GM12878 (cell line): ENCODE results near the gene MAN2C1. TPM values are rescaled to one million over a fixed set of nuclear protein-coding genes. Genes with fewer than 3 reads are reported as not detected.

ENCODE experiments used
- ATAC-seq: fragments of 200-7000 bp; cut with Tn5 transposase; 3 replicates; pipeline ENCODE4 v1.9.1; 2020; ENCODE audit warnings: mild to moderate bottlenecking, moderate library complexity
- BruUV-seq: library from RNA; stranded (reverse); fragments of 400-500 nt; replicated peaks from 2 replicates; lab custom pipeline; 2021; lab: Mats Ljungman, UMichigan
- CTCF ChIA-PET: fragments of 300-600 bp; sonication (Branson Sonifier 250); formaldehyde crosslinking; extraction: SDS; loops from one replicate; lab custom pipeline; 2021; ENCODE audit warnings: inconsistent platforms; lab: Yijun Ruan, JAX
- POLR2A ChIA-PET: fragments of 350-600 bp; formaldehyde crosslinking; extraction: SDS; loops from one replicate; lab custom pipeline; 2021; ENCODE audit warnings: inconsistent platforms; lab: Charles Lee
- RAD21 ChIA-PET: fragments of 300-600 bp; sonication (Branson Sonifier 250); formaldehyde crosslinking; loops from one replicate; lab custom pipeline; 2023; ENCODE audit warnings: antibody characterized with exemption; ENCODE audit not compliant: unreplicated experiment; lab: Charles Lee
- SMC1A ChIA-PET: fragments of 300-600 bp; sonication (Branson Sonifier 250); formaldehyde crosslinking; loops from one replicate; lab custom pipeline; 2023; ENCODE audit not compliant: unreplicated experiment, uncharacterized antibody; lab: Charles Lee
- DNase-seq: peaks from one replicate; pipeline ENCODE4 v3.0.0-alpha.2; 2011; ENCODE audit warnings: low read depth, low spot score
- FAIRE-seq: peaks from 3 replicates; lab custom pipeline; 2011; peaks lifted over from hg19 to GRCh38; lab: Jason Lieb, UNC
- H2AFZ ChIP-seq: 2 replicates; pipeline ENCODE4 v1.6.0; 2011; ENCODE audit warnings: low read depth, low read length, control low read depth; ENCODE audit not compliant: control insufficient read depth
- H3K27ac ChIP-seq: 2 replicates; pipeline ENCODE4 v1.5.1; 2011; ENCODE audit warnings: control low read depth; ENCODE audit not compliant: control insufficient read depth, insufficient read depth
- H3K27me3 ChIP-seq, 2 experiments: replicated peaks in 1 of 2; 2 replicates each; pipeline versions ENCODE4 v1.6.0 to v1.6.1; 2011; ENCODE audit warnings: low read length in 1 of 2; ENCODE audit not compliant: control insufficient read depth in 2 of 2, insufficient read depth in 2 of 2
- H3K36me3 ChIP-seq, 2 experiments: 2 replicates each; pipeline ENCODE4 v1.5.1; 2011; ENCODE audit warnings: low read length in 1 of 2; ENCODE audit not compliant: control insufficient read depth in 2 of 2, insufficient read depth in 2 of 2
- H3K4me1 ChIP-seq: 2 replicates; pipeline ENCODE4 v1.6.1; 2011; ENCODE audit warnings: mild to moderate bottlenecking, low read length, moderate library complexity, mixed read lengths; ENCODE audit not compliant: control insufficient read depth, insufficient read depth
- H3K4me2 ChIP-seq: 2 replicates; pipeline ENCODE4 v1.6.0; 2011; ENCODE audit warnings: control low read depth; ENCODE audit not compliant: control insufficient read depth, insufficient read depth
- H3K4me3 ChIP-seq: fragments of 200-600 bp; sonication (generic); 2 replicates; pipeline ENCODE4 v1.5.1; 2016
- H3K79me2 ChIP-seq: 2 replicates; pipeline ENCODE4 v1.6.0; 2011; ENCODE audit warnings: low read length; ENCODE audit not compliant: control insufficient read depth, insufficient read depth
- H3K9ac ChIP-seq: 2 replicates; pipeline ENCODE4 v1.8.0; 2011; ENCODE audit warnings: low read length, control low read depth, mixed read lengths; ENCODE audit not compliant: control insufficient read depth, insufficient read depth
- H3K9me3 ChIP-seq: replicated peaks from 3 replicates; pipeline ENCODE4 v1.5.1; 2011; ENCODE audit warnings: mild to moderate bottlenecking, low read length; ENCODE audit not compliant: control insufficient read depth, insufficient read depth
- H4K20me1 ChIP-seq: 2 replicates; pipeline ENCODE4 v1.6.0; 2011; ENCODE audit not compliant: control insufficient read depth, insufficient read depth
- CBFB ChIP-seq: IDR thresholded peaks from 2 replicates; pipeline ENCODE4 v1.6.1; 2016; ENCODE audit warnings: antibody characterized with exemption, low read depth
- EED ChIP-seq: sonication (generic); IDR thresholded peaks from 2 replicates; pipeline ENCODE4 v1.6.1; 2016; ENCODE audit warnings: antibody characterized with exemption, low read depth
- HDAC2 ChIP-seq: fragments of 200-600 bp; sonication (generic); IDR thresholded peaks from 2 replicates; pipeline ENCODE4 v1.6.1; 2017
- MXI1 ChIP-seq: fragments of 150-350 bp; IDR thresholded peaks from 2 replicates; pipeline ENCODE4 v1.6.1; 2011; ENCODE audit warnings: low read depth, mild to moderate bottlenecking, inconsistent platforms, low read length, improper control_type of control experiment
- POU2F2 ChIP-seq: IDR thresholded peaks from 3 replicates; pipeline ENCODE4 v1.6.1; 2011; ENCODE audit warnings: low read depth, mild to moderate bottlenecking, low read length, borderline replicate concordance
- RBBP5 ChIP-seq: fragments of 200-600 bp; sonication (generic); conservative IDR thresholded peaks from 2 replicates; pipeline ENCODE4 v1.6.1; 2016
- ZBED1 ChIP-seq: IDR thresholded peaks from 2 replicates; pipeline ENCODE4 v1.6.1; 2016; ENCODE audit warnings: borderline replicate concordance
- WGBS: methylation state at CpG from one replicate; pipeline ENCODE4 v1.1.6; 2016; ENCODE audit warnings: low lambda C conversion rate; ENCODE audit not compliant: insufficient replicate concordance, insufficient coverage; ENCODE audit errors: missing lambda C conversion rate; 5-methylcytosine and 5-hydroxymethylcytosine counted together
- in situ Hi-C: fragments of 300-500 bp; cut with MboI; formaldehyde crosslinking; loops from 9 replicates; pipeline ENCODE4 v1.14.3; 2018; ENCODE audit warnings: mixed read lengths
- intact Hi-C: fragments of 100-400 bp; cut with micrococcal nuclease; formaldehyde crosslinking; loops from one replicate; pipeline ENCODE4 v1.14.2; 2022; ENCODE audit not compliant: unreplicated experiment
- polyA plus RNA-seq, 11 experiments: library from polyadenylated mRNA; depleted of rRNA in 4 of 11; unstranded in 6 of 11; stranded (reverse) in 5 of 11; fragments of >200 nt; fragmentation: Nextera tagmentation in 4 of 11; fragmentation: Illumina TruSeq in 1 of 11; extraction: Ambion mirVana in 4 of 11; extraction: Trizol in 1 of 11; gene quantifications; 1 replicate in 1 of 11; 2 replicates in 10 of 11; pipeline versions ENCODE4 v1.2.1 to v1.2.3, GENCODE V29; 2011 to 2016; ENCODE audit warnings: inconsistent platforms in 2 of 11, missing spikeins in 2 of 11, low read depth in 1 of 11
- total RNA-seq, 4 experiments: library from RNA; depleted of rRNA in 3 of 4; stranded (reverse); fragments of >200 nt in 3 of 4; fragmentation: Illumina TruSeq in 1 of 4; extraction: Trizol in 1 of 4; gene quantifications; 2 replicates each; pipeline versions ENCODE4 v1.2.1 to v1.2.3, GENCODE V29; 2013 to 2021

The MAN2C1 gene
- total and polyA plus RNA-seq, 10 of the 15 experiments (the other 5 are each of a cell fraction or from before 2014, with no cell fraction given): 1.4 to 111 (median 42.2) TPM

GRCh38 chr15:75371486-75371885 lies 3.1 kb upstream of the MAN2C1 start:
- POLR2A ChIA-PET: interaction anchor here (0.7 to 1.6 kb wide), 3 partner anchors 9 to 80 kb away, joined by 3 to 7 read pairs (median 3); partner anchors contain the start of gene SIN3A
- TF ChIP-seq HDAC2: no peak
- no peak for TF ChIP-seq CBFB
- TF ChIP-seq ZBED1: no peak
- TF ChIP-seq POU2F2: no peak
- TF ChIP-seq MXI1: no peak
- no peak for TF ChIP-seq RBBP5
- TF ChIP-seq EED: no peak
- Histone ChIP-seq H3K27me3 (no peaks in the 10 kb centered on the region), H3K27ac (no peak overlapping the region), H3K4me3 (no peak overlapping the region), H3K79me2 (peaks cover 8% of the 10 kb centered on the region), H3K36me3 (peaks cover 11 to 32% of the 10 kb centered on the region in 2 experiments), H3K9ac (no peak overlapping the region), H2AFZ (no peak overlapping the region), H3K4me2 (no peak overlapping the region), H4K20me1 (no peaks in the 10 kb centered on the region), H3K4me1 (peaks cover 6% of the 10 kb centered on the region), H3K9me3 (no peaks in the 10 kb centered on the region)
- RAD21 ChIA-PET: no interaction called here
- SMC1A ChIA-PET: interaction anchor here (1.1 to 1.6 kb wide), 3 partner anchors 9 to 32 kb away, joined by 3 to 7 read pairs (median 6); no protein-coding TSS in a partner anchor
- CTCF ChIA-PET: interaction anchor here (0.6 to 4.9 kb wide), 2 partner anchors 162 to 269 kb away, joined by 3 to 86 read pairs; partner anchors contain the start of gene IMP3
- BruUV-seq: no TSS peak
- 100% methylated on average over 1 of the region's 1 CpG for WGBS
- intact Hi-C loops (no loop called here), in situ Hi-C loops (no loop called here)
- ATAC-seq (no peak), FAIRE-seq (no peak), DNase-seq (no peak)
